HEK293 (cell line): Measurements from ENCODE around the gene SBF1.
"Not testable (repeated sequence)": the region's sequence is repeated elsewhere in the genome, so short reads cannot be mapped to it uniquely, and the experiment has no call there.

Experiments used
- CTCF ChIA-PET: fragments of 350-600 bp; formaldehyde crosslinking; extraction: SDS; loops from one replicate; lab custom pipeline; 2021; ENCODE audit warnings: antibody characterized with exemption; lab: Yijun Ruan, JAX
- POLR2A ChIA-PET: fragments of 300-600 bp; formaldehyde crosslinking; extraction: SDS; loops from one replicate; lab custom pipeline; 2020; ENCODE audit warnings: antibody characterized with exemption, inconsistent platforms; lab: Yijun Ruan, JAX
- H3K27ac ChIP-seq: fragments of 200-500 bp; sonication (Bioruptor generic); 2 replicates; pipeline ENCODE4 v1.5.1; 2014; ENCODE audit warnings: low read depth, low read length, control low read depth, inconsistent platforms; ENCODE audit errors: extremely low read depth
- H3K36me3 ChIP-seq, 2 experiments: fragments of 200-500 bp in 1 of 2; sonication (Bioruptor generic) in 1 of 2; 1 replicate in 1 of 2; 2 replicates in 1 of 2; pipeline ENCODE4 v1.5.1; 2014 to 2017; ENCODE audit warnings: inconsistent platforms in 2 of 2, low read length in 2 of 2; ENCODE audit not compliant: control insufficient read depth in 2 of 2, insufficient read depth in 1 of 2
- H3K4me1 ChIP-seq: fragments of 200-500 bp; sonication (Bioruptor generic); 2 replicates; pipeline ENCODE4 v1.5.1; 2014; ENCODE audit warnings: mild to moderate bottlenecking, low read length, inconsistent platforms; ENCODE audit not compliant: control insufficient read depth, insufficient read depth
- H3K4me3 ChIP-seq: 2 replicates; pipeline ENCODE4 v1.5.1; 2011; ENCODE audit warnings: low read depth, mild to moderate bottlenecking, control low read depth, low read length, moderate library complexity
- H3K9me3 ChIP-seq: fragments of 200-500 bp; sonication (Bioruptor generic); 2 replicates; pipeline ENCODE4 v1.5.1; 2014; ENCODE audit warnings: low read depth, low read length, inconsistent platforms; ENCODE audit not compliant: control insufficient read depth, insufficient read depth
- GLIS1 ChIP-seq: fragments of 450-650 bp; formaldehyde crosslinking; IDR thresholded peaks from 2 replicates; pipeline ENCODE4 v1.5.1; 2016; ENCODE audit warnings: missing biosample characterization, missing genetic modification characterization
- GLIS2 ChIP-seq: fragments of 450-650 bp; formaldehyde crosslinking; IDR thresholded peaks from 2 replicates; pipeline ENCODE4 v1.5.1; 2016; ENCODE audit warnings: missing biosample characterization, missing genetic modification characterization
- PBX3 ChIP-seq: sonication (generic); formaldehyde crosslinking; IDR thresholded peaks from 2 replicates; pipeline ENCODE4 v1.8.1; 2022; ENCODE audit warnings: mild to moderate bottlenecking, moderate library complexity, missing genetic modification reagents
- ZFHX2 ChIP-seq: fragments of 450-650 bp; formaldehyde crosslinking; conservative IDR thresholded peaks from 2 replicates; pipeline ENCODE4 v1.5.1; 2016; ENCODE audit warnings: missing biosample characterization, missing genetic modification characterization
- ZIC2 ChIP-seq: fragments of 450-650 bp; formaldehyde crosslinking; IDR thresholded peaks from 2 replicates; pipeline ENCODE4 v1.5.1; 2016; ENCODE audit warnings: missing biosample characterization, missing genetic modification characterization
- ZNF121 ChIP-seq: fragments of 450-650 bp; formaldehyde crosslinking; IDR thresholded peaks from 2 replicates; pipeline ENCODE4 v1.5.1; 2016; ENCODE audit warnings: missing biosample characterization, missing genetic modification characterization
- ZNF544 ChIP-seq: fragments of 450-650 bp; formaldehyde crosslinking; IDR thresholded peaks from 2 replicates; pipeline ENCODE4 v1.5.0; 2017; ENCODE audit warnings: missing biosample characterization, missing genetic modification characterization
- ZNF560 ChIP-seq: fragments of 450-650 bp; formaldehyde crosslinking; IDR thresholded peaks from 2 replicates; pipeline ENCODE4 v1.5.1; 2017; ENCODE audit warnings: missing biosample characterization, missing genetic modification characterization, borderline replicate concordance
- ZXDB ChIP-seq: fragments of 450-650 bp; formaldehyde crosslinking; IDR thresholded peaks from 2 replicates; pipeline ENCODE4 v1.5.1; 2016; ENCODE audit warnings: missing biosample characterization, missing genetic modification characterization
- TF ChIP-seq, protein P1 (sequence below): fragments of 450-650 bp; formaldehyde crosslinking; IDR thresholded peaks from 2 replicates; pipeline ENCODE4 v1.5.1; 2017; ENCODE audit warnings: missing biosample characterization, missing genetic modification characterization

Gene SBF1

DNA sequence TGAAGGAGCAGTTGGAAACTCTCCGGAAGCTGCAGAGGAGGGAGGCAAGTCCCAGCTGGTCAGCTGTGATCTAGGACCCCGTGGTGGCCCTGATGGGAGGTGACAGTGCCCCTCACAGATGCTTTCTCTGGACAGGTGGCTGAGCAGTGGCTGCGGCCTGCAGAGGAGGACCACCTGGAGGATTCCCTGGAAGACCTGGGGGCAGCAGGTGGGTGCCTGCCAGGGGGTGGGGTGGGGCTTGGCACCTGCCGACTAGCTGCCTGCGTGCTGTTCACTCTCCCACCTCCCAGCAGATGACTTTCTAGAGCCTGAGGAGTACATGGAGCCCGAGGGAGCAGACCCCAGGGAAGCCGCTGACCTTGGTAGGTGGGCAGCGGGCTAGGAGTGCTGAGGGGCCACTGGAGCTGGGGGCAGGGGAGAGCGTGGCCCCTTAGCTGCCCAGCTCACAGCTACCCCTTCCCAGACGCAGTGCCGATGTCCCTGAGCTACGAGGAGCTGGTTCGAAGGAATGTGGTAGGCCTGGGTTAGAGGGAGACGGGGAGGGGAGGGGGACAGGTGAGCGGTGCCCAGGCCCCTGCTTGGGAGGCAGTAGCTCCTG lies 47.5 kb upstream of the SBF1 start:
- no peak overlapping the region for H3K27ac ChIP-seq
- ChIA-PET POLR2A (interaction anchor here (0.8 to 5.3 kb wide), 4 partner anchors 13 to 60 kb away, joined by 3 to 189 read pairs (median 4); partner anchors contain the start of genes CHKB, LMF2 and NCAPH2), CTCF (interaction anchor here (0.7 to 1.2 kb wide), 2 partner anchors 41 to 247 kb away, joined by 3 to 5 read pairs; partner anchors contain the start of gene SYCE3)
- TF ChIP-seq, protein P1, sequence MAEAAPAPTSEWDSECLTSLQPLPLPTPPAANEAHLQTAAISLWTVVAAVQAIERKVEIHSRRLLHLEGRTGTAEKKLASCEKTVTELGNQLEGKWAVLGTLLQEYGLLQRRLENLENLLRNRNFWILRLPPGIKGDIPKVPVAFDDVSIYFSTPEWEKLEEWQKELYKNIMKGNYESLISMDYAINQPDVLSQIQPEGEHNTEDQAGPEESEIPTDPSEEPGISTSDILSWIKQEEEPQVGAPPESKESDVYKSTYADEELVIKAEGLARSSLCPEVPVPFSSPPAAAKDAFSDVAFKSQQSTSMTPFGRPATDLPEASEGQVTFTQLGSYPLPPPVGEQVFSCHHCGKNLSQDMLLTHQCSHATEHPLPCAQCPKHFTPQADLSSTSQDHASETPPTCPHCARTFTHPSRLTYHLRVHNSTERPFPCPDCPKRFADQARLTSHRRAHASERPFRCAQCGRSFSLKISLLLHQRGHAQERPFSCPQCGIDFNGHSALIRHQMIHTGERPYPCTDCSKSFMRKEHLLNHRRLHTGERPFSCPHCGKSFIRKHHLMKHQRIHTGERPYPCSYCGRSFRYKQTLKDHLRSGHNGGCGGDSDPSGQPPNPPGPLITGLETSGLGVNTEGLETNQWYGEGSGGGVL (tag by site-specific recombination) = no peak
- 0 out of 2 replicates have a peak, but pooled peaks have one; percentile 15 for TF ChIP-seq ZIC2 (tag by site-specific recombination)
- peak; percentile 28; the same call in 1 of the 2 replicates for TF ChIP-seq GLIS2 (tag by site-specific recombination)
- no peak for TF ChIP-seq ZXDB
- TF ChIP-seq PBX3 (CRISPR knock-in tag) = 0 out of 2 replicates have a peak, but pooled peaks have one; percentile 4
- H3K36me3 ChIP-seq = peaks cover 0 to 67% of the 10 kb centered on the region in 2 experiments; a peak in 2 of 3 replicates
- H3K4me1 ChIP-seq = no peaks in the 10 kb centered on the region; the same call in 1 of the 2 replicates
- H3K4me3 ChIP-seq = no peak overlapping the region
- H3K9me3 ChIP-seq = no peaks in the 10 kb centered on the region

GRCh38 chr22:50521710-50522109 lies 46.9 kb upstream of the SBF1 start:
- TF ChIP-seq ZFHX2 (tag by site-specific recombination) (peak; percentile 10; the same call in 1 of the 2 replicates), ZNF560 (no peak)
- H3K4me1 ChIP-seq = no peaks in the 10 kb centered on the region; the same call in 1 of the 2 replicates
- peaks cover 0 to 73% of the 10 kb centered on the region in 2 experiments; a peak in 2 of 3 replicates for H3K36me3 ChIP-seq
- CTCF ChIA-PET = no interaction called here
- POLR2A ChIA-PET = interaction anchor here (5.3 kb wide), 1 partner anchor 13 kb away, joined by 189 read pairs; the partner anchor contains the start of genes LMF2 and NCAPH2
- no peak overlapping the region; the same call in 1 of the 2 replicates for H3K27ac ChIP-seq
- H3K4me3 ChIP-seq = no peak overlapping the region
- H3K9me3 ChIP-seq = no peaks in the 10 kb centered on the region

GRCh38 chr22:50520826-50521453 lies 46.1 kb upstream of the SBF1 start:
- no peak overlapping the region for H3K4me3 ChIP-seq
- POLR2A ChIA-PET = interaction anchor here (5.3 kb wide), 1 partner anchor 12 kb away, joined by 189 read pairs; the partner anchor contains the start of genes LMF2 and NCAPH2
- no peak overlapping the region for H3K27ac ChIP-seq
- CTCF ChIA-PET = no interaction called here
- no peaks in the 10 kb centered on the region for H3K4me1 ChIP-seq
- peaks cover 0 to 80% of the 10 kb centered on the region in 2 experiments; a peak in 2 of 3 replicates for H3K36me3 ChIP-seq
- no peaks in the 10 kb centered on the region for H3K9me3 ChIP-seq
- TF ChIP-seq GLIS1 (tag by site-specific recombination) (peak; percentile 40; the same call in 1 of the 2 replicates), ZNF544 (tag by site-specific recombination) (no peak)
- TF ChIP-seq, all 188 proteins: peak for 1

GRCh38 chr22:50520184-50520583 lies 45.3 kb upstream of the SBF1 start:
- not testable (repeated sequence) for H3K9me3 ChIP-seq, H3K27ac ChIP-seq, H3K4me3 ChIP-seq
- peaks cover 0 to 83% of the 10 kb centered on the region in 2 experiments; a peak in 2 of 3 replicates for H3K36me3 ChIP-seq
- peak; percentile 99 for TF ChIP-seq ZNF121 (tag by site-specific recombination)
- TF ChIP-seq, all 188 proteins: peak for 1; not testable (repeated sequence) for 187
- H3K4me1 ChIP-seq, POLR2A ChIA-PET, CTCF ChIA-PET: not testable (repeated sequence)
